Prostate gland (tissue), 2 donors: Measurements from ENCODE around the gene C2CD4A.

Experiments used
- POLR2A ChIP-seq: fragments of 450-650 bp; IDR thresholded peaks from one replicate; pipeline ENCODE4 v1.6.1; 2016; ENCODE audit warnings: antibody characterized with exemption, mild to moderate bottlenecking
- POLR2AphosphoS5 ChIP-seq: sonication (generic); formaldehyde crosslinking; IDR thresholded peaks from one replicate; pipeline ENCODE4 v1.6.1; 2017; ENCODE audit warnings: antibody characterized with exemption
- TF ChIP-seq, protein P1 (sequence below), 4 experiments: fragments of 200-600 bp in 2 of 4; fragments of 450-650 bp in 2 of 4; sonication (generic) in 2 of 4; IDR thresholded peaks; 1 replicate in 3 of 4; 2 replicates in 1 of 4; pipeline ENCODE4 v1.5.1; 2016 to 2019; ENCODE audit warnings: antibody characterized with exemption in 4 of 4, mild to moderate bottlenecking in 2 of 4, moderate library complexity in 2 of 4

- TF ChIP-seq, protein P1, sequence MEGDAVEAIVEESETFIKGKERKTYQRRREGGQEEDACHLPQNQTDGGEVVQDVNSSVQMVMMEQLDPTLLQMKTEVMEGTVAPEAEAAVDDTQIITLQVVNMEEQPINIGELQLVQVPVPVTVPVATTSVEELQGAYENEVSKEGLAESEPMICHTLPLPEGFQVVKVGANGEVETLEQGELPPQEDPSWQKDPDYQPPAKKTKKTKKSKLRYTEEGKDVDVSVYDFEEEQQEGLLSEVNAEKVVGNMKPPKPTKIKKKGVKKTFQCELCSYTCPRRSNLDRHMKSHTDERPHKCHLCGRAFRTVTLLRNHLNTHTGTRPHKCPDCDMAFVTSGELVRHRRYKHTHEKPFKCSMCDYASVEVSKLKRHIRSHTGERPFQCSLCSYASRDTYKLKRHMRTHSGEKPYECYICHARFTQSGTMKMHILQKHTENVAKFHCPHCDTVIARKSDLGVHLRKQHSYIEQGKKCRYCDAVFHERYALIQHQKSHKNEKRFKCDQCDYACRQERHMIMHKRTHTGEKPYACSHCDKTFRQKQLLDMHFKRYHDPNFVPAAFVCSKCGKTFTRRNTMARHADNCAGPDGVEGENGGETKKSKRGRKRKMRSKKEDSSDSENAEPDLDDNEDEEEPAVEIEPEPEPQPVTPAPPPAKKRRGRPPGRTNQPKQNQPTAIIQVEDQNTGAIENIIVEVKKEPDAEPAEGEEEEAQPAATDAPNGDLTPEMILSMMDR (IDR thresholded peaks at IDR 0.05), result peak in 3 of 4 experiments; percentile 58 to 71 (median 60)
- TF ChIP-seq POLR2AphosphoS5, result no peak
- TF ChIP-seq POLR2A, result no peak
Measured at GRCh38 chr15:62071711-62072308, 5.0 kb downstream of the C2CD4A start.
